Measurements from ENCODE around the gene AP2A2. TPM values are rescaled to one million over a fixed set of nuclear protein-coding genes. Genes with fewer than 3 reads are reported as not detected.

Gene AP2A2
- total and polyA plus RNA-seq, 2 of the 4 experiments (the other 2 are of a cell fraction): 19.9 to 49.0 TPM

- Histone ChIP-seq H3K14ac (replicated peaks; ENCODE audit: low read depth, low read length) (no peak overlapping the region), H3K4me1 (ENCODE audit: control insufficient read depth, insufficient read depth, low read length) (no peaks in the 10 kb centered on the region), H2BK5ac (ENCODE audit: low read depth, low read length, poor library complexity, severe bottlenecking) (no peak overlapping the region), H2AK5ac (ENCODE audit: low read depth, low read length) (no peak overlapping the region), H2AFZ (replicated peaks; ENCODE audit: low read length, poor library complexity) (no peak overlapping the region), H4K8ac (ENCODE audit: low read depth in 2 of 2, low read length in 2 of 2) (no peak overlapping the region), H3K4me3 (ENCODE audit: insufficient read depth, low read depth, low read length) (no peak overlapping the region), H3K27me3 (ENCODE audit: control insufficient read depth, insufficient read depth, low read length) (no peaks in the 10 kb centered on the region), H3K18ac (ENCODE audit: low read depth, low read length) (no peak overlapping the region), H4K5ac (ENCODE audit: low read depth, low read length) (no peak overlapping the region), H3K27ac (ENCODE audit: insufficient read depth, low read length) (no peak overlapping the region), H3K9me1 (ENCODE audit: insufficient read depth, low read length) (no peaks in the 10 kb centered on the region; the same call in 1 of the 2 replicates), H2BK20ac (ENCODE audit: low read depth, low read length) (no peak overlapping the region), H3K56ac (ENCODE audit: extremely low read depth, insufficient read depth, low read length) (no peak overlapping the region), H3K36me3 (ENCODE audit: control insufficient read depth, insufficient read depth, low read length) (peaks cover 51% of the 10 kb centered on the region), H4K20me1 (ENCODE audit: insufficient read depth, low read length) (peaks cover 50% of the 10 kb centered on the region), H4K91ac (ENCODE audit: insufficient read depth, low read depth, low read length) (no peak overlapping the region), H3K4me2 (ENCODE audit: low read depth, low read length) (no peak overlapping the region), H3K9me3 (ENCODE audit: control insufficient read depth, insufficient read depth, low read length) (no peaks in the 10 kb centered on the region), H2BK15ac (ENCODE audit: low read depth, low read length) (no peak overlapping the region), H3K9ac (ENCODE audit: low read depth, low read length) (no peak overlapping the region), H3K23ac (ENCODE audit: low read depth, low read length) (no peak overlapping the region), H2BK120ac (ENCODE audit: low read depth, low read length) (no peak overlapping the region), H3K4ac (ENCODE audit: low read depth, low read length) (no peak overlapping the region), H2AK9ac (replicated peaks; ENCODE audit: low read depth, low read length, poor library complexity) (no peak overlapping the region), H3K79me1 (ENCODE audit: low read depth in 1 of 2, low read length in 2 of 2) (peaks cover 23 to 59% of the 10 kb centered on the region in 2 experiments)
- in situ Hi-C loops (cut with MboI; ENCODE audit: low sequenced_read_pairs) (no loop called here), intact Hi-C loops (cut with micrococcal nuclease) (no loop called here), dilution Hi-C loops (cut with HindIII; ENCODE audit: low sequenced_read_pairs, unreplicated experiment) (no loop called here)
- no peak for ATAC-seq (ENCODE audit: low read depth)
- WGBS, 2 experiments (ENCODE audit: extremely low coverage in 2 of 2, insufficient read length in 1 of 2): 95% methylated on average over 9 of the region's 26 CpGs; no CpG with 5 or more reads in 1 of the 2 experiments
- TF ChIP-seq RFX5 (IDR thresholded peaks at IDR 0.05; ENCODE audit: low read depth, low read length): no peak
- TF ChIP-seq CTCF (conservative IDR thresholded peaks at IDR 0.05; ENCODE audit: low read depth, low read length): no peak
- no peak for TF ChIP-seq MAZ (IDR thresholded peaks at IDR 0.05; ENCODE audit: borderline replicate concordance, low read depth, low read length)
- TF ChIP-seq ELK1 (IDR thresholded peaks at IDR 0.05; ENCODE audit: borderline replicate concordance, low read depth, low read length): no peak
- TF ChIP-seq CHD1 (IDR thresholded peaks at IDR 0.05; ENCODE audit: low read depth, low read length): no peak
- TF ChIP-seq MXI1 (IDR thresholded peaks at IDR 0.05; ENCODE audit: borderline replicate concordance, low read depth, low read length): no peak
- TF ChIP-seq USF2 (IDR thresholded peaks at IDR 0.05; ENCODE audit: low read depth, low read length): no peak
- TF ChIP-seq CEBPB (IDR thresholded peaks at IDR 0.05; ENCODE audit: low read depth, low read length): no peak
- no peak for TF ChIP-seq MAFK (IDR thresholded peaks at IDR 0.05; ENCODE audit: low read depth, low read length)
- no peak for TF ChIP-seq RCOR1 (IDR thresholded peaks at IDR 0.05; ENCODE audit: insufficient replicate concordance, low read length)
- no peak for TF ChIP-seq NFE2L2 (IDR thresholded peaks at IDR 0.05; ENCODE audit: low read depth, low read length)
- no peak for DNase-seq
- BruUV-seq (replicated peaks): no TSS peak
- POLR2A ChIA-PET (ENCODE audit: unreplicated experiment): no interaction called here
- CTCF ChIA-PET: no interaction called here
These were observed 47.0 kb downstream of the AP2A2 start for GRCh38 chr11:972523-973211.

Measured in IMR-90 (cell line).